Ovary (tissue), 3 donors: Measurements from ENCODE around the gene RYR3.

Source experiments
- POLR2A ChIP-seq: fragments of 450-650 bp; IDR thresholded peaks from one replicate; pipeline ENCODE4 v1.6.1; 2017; ENCODE audit warnings: antibody characterized with exemption, mild to moderate bottlenecking, moderate library complexity
- TF ChIP-seq, protein P1 (sequence below), 3 donors: fragments of 450-650 bp in 2 of 3; fragments of 200-600 bp in 1 of 3; IDR thresholded peaks; one replicate each; pipeline versions ENCODE4 v1.5.1 to v1.8.0; 2016 to 2022; ENCODE audit warnings: antibody characterized with exemption in 3 of 3, mild to moderate bottlenecking in 1 of 3
- donor health status: DM: no; HTN: no; CAD: no.

- TF ChIP-seq, protein P1, sequence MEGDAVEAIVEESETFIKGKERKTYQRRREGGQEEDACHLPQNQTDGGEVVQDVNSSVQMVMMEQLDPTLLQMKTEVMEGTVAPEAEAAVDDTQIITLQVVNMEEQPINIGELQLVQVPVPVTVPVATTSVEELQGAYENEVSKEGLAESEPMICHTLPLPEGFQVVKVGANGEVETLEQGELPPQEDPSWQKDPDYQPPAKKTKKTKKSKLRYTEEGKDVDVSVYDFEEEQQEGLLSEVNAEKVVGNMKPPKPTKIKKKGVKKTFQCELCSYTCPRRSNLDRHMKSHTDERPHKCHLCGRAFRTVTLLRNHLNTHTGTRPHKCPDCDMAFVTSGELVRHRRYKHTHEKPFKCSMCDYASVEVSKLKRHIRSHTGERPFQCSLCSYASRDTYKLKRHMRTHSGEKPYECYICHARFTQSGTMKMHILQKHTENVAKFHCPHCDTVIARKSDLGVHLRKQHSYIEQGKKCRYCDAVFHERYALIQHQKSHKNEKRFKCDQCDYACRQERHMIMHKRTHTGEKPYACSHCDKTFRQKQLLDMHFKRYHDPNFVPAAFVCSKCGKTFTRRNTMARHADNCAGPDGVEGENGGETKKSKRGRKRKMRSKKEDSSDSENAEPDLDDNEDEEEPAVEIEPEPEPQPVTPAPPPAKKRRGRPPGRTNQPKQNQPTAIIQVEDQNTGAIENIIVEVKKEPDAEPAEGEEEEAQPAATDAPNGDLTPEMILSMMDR (IDR thresholded peaks at IDR 0.05): no peak
- TF ChIP-seq POLR2A: no peak
Observed at GRCh38 chr15:33908406-33908805, 597.6 kb downstream of the RYR3 start.
